NCI-H2196 (cell line): ENCODE data around the gene NHSL1.

Source experiments
- DNase-seq: peaks from one replicate; lab custom pipeline; 2025; ENCODE audit not compliant: unreplicated experiment; lab: John Stamatoyannopoulos, UW

Gene NHSL1

DNA sequence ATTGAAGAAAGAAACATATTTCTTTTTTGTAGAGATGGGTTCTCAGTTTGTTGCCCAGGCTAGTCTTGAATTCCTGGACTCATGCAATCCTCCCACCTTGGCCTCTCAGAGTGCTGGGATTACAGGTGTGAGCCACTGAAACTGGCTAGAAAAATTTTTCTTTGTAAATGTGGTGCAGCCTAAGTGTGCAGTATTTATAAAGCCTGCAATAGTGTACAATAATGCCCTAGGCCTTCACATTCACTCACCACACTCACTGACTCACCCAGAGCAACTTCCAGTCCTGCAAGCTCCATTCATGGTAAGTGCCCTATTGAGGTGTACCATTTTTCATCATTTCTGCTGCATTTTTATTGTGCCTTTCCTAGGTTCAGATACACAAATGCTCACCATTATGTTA lies 31.4 kb downstream of the NHSL1 start:
- DNase-seq = no peak

DNA sequence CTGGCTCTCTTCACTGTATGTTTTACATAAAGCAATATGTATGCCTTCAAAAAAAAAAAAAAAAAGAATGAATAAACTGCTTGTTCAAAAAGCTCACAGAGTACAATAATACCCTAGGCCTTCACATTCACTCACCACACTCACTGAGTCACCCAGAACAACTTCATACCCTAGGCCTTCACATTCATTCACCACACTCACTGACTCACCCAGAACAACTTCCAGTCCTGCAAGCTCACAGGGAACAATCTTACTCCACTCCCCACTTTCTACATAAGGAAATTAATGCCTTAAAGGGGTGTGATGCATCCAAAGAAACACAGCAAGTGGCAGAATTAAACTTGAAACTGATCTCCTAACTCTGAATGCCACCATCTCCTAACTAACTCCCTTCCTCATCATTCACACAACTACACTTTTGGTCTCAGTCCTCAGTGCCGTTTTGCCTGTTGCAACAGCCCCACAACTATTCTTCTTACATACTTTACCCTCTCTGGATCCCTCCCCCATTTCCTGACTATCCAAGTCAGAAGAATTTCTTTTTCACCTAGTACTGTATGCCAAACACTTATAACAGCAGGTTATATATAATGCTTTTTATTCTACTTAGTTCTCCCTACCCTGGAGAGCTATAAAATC lies 34.2 kb downstream of the NHSL1 start:
- DNase-seq = no peak

DNA sequence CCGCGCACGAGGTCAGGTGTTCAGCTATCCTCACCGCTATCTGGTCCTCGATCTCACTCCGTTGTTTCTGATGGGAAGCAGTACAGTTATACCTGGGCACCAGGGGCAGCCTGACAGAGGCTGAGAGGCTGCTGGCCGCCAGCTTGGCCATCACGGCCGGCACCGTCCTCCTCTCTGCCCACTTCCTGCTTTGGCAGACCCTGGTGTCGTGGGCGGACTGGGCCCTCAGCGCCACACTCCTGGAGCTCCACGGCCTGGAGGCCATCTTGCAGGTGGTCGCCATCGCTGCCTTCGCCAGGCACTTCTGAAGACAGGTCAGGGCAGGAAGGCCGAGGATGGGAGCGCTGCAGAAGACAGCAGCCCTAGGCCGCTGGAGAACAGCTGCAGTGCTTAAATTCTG lies 35.2 kb downstream of the NHSL1 start:
- DNase-seq = no peak

DNA sequence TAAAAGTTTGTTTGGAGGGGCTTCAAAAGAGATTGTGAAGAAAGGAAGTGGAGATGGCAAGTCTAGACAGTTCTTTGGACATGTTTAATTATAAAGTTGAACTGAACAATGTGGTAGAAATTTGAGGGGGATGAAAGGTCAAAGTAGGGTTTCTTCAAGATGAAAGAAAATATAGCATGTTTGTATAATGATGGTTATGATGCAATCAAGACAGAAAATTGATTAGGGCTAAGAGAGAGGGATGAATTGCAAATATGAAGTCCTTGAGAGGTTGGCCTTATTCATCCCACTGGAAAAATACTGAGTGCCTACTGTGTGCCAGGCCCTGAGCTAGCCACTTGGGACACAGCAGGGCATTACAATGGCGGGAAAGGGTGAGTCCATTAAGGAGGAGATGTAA lies 37.6 kb downstream of the NHSL1 start:
- no peak for DNase-seq

DNA sequence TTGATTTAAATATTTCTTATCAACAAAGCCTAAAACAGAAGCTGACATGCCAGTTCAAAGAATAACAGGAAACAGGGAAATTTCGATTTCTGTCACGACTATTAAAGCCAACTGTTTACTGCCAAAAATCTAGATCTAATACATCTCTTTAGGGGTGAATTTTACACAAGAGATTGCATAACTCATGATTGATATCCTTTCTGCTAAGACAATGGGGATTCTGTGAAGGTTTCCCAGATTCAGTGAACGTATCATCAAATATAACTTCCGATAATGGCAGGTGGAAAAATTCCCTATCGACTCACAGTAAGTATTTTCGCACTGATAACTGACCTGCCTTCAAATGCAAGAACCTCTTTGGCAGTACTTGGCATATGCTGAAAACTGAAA lies 42.9 kb downstream of the NHSL1 start:
- DNase-seq = no peak

DNA sequence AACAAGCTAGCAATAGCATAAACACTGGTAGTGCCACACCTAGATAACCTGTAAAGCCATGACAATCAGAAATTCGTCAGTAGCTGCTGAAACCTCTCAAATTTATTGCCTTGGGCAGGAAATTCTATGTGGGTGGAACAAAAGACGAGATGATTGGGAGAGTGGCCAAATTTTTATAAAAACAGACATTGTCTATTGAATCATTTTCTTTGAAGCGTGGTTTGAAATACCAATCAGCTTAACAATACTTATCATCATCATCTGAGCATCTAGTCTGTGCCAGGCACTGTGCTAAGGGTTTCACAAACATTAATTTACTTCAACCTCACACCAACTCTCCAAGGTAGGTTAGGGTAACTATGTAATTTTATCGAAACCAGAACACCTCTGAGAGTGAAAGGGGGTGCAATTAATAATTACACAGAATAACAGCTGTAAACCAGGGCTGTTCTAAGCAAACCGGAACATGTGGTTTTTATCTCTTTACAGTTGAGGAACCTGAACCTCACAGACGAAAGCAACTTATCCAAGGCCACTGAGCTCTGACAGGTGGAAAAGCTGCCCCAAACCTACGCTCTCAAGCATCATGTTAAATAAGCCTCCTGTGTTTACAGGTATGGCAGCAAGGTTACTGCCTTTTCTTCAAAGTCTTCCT lies 43.4 kb downstream of the NHSL1 start:
- peak; percentile 68 for DNase-seq

DNA sequence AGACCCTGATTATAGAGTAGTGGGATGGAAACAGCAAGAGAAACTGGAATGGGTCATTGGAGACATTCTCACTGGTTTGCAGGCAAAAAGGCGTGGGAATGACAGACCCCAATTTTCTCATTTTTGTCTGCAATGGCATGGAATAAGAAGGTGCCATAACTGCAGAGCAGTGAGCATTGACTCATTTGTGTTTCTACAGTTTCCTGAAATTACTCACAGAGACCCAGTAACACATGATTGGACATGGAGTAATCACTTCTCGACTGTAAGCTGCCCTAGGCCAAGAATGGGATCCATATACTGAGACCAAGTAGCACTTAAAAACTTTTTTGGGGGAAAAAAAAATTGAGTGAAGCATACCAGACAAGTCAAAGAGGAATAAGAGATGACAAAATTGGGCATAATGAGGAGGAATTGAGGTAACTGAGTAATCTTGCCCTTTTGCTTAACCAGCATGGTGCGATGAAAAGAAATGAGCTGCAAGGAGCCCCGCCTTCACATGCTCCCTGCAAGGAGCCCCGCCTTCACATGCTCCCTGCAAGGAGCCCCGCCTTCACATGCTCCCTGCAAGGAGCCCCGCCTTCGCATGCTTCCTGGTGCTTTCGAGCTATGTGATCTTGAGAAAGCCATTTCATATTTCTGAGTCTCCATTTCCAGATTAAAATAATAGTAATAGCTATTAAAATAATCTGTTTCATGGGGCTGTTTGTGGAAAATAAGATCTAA lies 44.1 kb downstream of the NHSL1 start:
- DNase-seq = no peak

DNA sequence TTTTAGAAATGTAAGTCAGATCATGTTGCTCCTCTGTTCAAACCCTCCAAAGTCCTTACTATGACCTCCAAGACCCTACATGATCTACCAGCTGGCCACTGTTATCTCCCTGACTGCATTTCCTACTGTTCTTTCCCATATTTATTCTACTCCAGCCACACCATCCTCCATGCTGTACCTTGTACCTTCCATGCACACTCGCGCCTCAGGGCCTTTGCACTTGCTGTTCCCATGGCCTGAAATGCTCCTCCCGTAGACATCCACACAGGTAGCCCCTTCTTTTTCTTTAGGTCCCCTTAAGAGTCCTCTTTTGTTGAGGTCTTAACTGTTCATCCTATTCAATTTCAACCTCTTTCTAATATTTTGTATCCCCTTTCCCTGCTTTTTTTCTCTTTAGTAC lies 48.3 kb downstream of the NHSL1 start:
- no peak for DNase-seq

DNA sequence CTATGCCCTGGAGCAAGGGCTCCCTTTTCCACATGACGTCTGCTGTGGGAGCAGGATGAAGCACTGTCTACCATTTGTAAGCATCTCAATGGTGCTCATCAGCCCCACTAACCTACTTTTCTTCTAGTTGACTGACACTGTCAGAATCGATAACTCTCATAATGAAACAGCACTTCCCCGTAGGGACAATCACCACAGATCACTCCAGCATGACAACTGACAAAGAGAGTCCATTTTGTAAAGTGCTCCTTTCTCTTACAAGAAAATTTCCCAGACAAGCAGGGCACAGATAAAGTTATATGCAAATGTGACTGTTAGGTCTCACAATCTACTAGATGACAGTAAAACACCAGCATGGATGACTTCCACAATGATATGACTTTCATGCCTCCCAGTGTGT lies 48.8 kb downstream of the NHSL1 start:
- no peak for DNase-seq

DNA sequence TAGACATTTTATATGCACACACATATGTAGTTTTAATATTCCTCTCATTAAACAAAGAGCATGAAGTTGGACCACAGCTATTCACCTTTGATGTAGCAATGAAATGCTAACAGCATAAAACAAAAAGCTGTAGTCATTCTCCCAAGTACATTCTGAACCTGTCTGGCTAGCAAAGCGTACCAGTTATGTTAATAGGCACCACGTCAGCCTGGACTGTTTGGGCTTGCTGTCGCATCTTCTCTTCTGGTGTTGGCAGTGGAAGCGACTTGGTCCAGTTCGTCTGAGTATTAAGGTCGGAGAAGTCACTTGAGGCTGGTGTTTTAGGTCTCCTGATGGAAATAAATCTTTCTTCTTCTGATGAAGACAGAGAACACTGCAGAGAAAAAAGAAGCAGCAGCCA lies 52.5 kb downstream of the NHSL1 start:
- no peak for DNase-seq

DNA sequence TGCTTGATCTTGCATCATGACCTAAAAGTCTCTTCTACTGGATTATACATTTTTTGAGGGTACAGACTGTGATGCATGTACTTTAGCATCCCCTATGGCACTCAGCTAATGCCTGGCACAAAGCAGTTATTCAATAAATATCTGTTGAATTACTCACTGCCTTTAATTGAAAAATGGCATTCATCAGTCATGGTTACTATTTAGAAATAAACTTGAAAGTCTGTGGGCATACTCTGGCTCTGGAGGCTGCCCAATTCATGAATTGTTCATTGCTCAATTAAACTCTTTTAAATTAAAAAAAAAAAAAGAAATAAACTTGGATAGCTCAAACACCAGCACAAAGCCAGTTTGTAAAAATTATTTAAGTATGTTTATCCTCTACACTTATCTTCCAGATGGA lies 55.3 kb downstream of the NHSL1 start:
- DNase-seq = no peak

DNA sequence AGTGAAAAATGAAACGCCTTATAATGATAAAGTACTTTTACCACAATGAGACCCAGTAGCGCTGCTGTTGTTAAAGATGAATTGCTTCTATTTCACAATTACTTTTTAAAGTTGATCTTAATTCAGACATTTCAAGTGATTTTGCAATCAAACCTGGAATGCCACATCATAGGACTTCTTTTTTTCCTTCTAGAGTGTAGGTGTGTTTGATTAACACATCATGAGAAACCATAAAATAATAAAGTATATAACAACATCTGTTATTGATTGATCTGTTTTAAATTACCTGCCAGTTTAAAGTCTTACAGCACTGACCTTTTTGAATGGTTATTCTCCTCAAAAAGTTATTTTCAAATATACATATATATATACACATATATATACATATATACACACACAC lies 56.6 kb downstream of the NHSL1 start:
- no peak for DNase-seq

DNA sequence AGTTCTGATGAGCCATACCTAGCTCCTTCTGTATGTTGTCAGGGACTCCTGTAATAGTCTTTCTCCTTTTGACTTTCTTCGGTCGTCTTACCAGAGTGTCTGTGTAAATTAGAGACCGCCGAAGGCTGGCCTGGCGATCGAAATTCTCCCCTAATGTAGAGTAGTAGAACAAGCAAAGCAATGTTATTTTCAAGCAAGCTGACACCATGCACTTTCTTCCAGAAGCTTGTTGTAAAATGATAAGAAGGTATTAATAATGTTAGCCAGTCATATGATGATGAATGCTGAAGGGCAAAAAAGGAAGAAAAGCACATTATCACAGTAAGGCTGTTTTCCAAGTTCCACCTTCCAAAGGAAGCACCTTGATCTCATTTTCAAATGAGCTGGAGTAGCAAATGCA lies 57.3 kb downstream of the NHSL1 start:
- DNase-seq = no peak

DNA sequence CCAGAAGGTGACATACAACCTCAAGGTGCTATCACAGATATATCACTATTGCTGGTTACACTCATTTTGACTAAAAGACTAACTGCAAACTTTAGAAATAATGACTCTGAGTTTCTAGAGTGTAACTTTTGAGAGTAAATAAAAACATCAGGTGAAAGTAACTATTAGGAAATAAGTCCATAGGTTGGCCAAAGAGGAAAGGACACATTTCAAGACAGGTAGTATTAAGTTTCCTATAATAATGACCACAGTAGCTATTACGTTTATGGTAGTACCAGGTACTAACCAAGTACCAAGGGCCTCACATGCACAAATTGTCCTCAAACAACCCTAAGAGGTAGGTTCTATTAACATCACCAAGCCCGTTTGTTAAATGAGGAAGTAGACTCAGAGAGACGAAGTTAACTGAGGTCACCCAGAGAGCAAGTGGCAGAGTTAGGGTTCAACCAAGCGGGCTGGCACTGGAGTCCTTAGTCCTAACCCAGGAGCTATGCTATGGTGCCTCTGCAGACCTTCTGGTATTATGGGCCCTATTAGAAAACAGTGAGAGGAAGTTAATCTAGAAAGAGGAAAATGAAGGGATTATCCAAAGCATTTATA lies 58.4 kb downstream of the NHSL1 start:
- no peak for DNase-seq

DNA sequence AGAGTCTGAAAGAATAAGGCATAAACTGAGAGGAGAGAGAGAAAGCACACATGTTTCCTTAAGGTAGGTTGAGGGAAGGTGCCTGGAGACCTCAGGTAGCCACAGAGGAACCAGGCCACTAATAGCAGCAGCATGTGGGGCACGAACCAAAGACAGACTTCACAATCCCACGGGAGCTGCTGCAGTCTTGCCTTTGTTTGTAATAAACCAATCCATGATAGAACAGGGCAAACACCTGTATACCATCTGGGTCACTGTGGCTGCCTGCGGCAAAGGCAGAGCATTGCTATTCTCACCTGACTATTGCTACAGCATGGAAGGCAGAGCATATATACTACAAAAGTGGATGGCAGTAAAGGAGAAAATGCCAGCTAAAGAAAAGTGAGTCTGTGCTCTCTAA lies 59.0 kb downstream of the NHSL1 start:
- DNase-seq = no peak

DNA sequence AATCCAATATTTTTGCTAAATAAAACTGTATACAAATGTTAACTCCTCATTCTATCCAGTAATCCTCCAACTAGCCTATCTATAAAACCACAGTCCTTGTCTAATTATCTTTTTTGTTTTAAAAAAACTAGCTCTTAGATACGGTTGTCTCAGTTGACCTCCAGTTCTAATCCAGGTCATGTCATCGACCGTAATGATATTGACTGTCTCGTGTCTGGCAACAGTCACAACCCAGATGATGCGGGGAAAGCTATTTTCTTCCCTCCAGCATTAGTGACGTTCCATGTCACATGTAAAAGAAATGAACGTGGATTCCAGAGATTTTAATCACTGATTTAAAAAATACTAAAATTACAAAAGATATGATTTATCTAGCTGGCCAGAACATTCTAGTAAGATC lies 59.7 kb downstream of the NHSL1 start:
- DNase-seq = no peak

DNA sequence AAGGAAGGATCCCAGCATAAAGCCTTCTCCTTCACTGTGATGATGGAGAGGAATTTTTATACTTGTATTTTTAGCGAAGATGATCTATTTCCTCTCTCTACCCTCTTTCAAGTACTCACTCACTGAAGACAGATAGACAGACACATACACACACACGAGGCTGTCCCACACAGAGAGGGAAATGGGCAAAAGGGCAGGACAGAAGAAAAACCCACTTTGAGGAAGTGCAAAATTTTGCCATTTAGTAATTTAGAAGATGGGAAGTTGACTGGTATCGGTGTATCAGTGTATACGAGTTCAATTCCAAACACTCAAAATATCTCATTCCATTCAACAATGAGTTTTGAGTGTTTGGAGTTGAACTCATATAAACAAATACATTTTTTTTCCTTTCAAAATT lies 64.4 kb downstream of the NHSL1 start:
- DNase-seq = no peak

DNA sequence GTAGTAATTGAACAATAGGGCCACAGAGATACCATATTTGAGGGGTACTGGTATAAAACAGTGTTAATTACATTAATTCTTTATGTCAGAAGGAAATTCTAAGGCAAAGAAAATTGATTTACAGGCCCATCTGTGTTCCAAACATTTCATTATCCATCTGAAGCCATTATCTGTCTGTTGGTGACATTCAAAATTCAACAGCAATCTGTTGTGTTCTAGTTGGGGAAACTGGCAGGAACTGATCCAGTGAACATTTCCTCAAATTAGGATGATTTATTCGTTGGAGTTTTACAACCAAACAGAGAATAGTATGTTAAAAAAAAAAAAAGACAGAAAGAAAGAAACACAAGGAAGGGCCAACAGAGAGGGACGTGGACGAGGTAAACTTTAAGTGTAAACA lies 65.2 kb downstream of the NHSL1 start:
- DNase-seq = no peak

DNA sequence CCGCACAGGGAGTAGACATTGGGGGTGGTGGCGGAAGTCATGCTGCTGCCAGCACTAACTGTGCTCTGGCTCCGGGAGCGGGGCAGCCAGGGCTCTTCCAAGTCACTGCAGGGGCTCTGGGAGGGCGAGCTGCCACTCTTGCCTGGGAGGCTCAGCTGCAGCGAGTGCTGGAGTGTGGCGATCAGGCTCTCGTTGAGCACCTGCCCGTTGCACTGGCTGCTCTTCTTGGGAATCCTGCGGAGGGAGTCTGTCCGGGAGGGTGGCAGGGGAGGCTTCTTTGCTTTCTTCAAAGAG lies 67.3 kb downstream of the NHSL1 start:
- no peak for DNase-seq

DNA sequence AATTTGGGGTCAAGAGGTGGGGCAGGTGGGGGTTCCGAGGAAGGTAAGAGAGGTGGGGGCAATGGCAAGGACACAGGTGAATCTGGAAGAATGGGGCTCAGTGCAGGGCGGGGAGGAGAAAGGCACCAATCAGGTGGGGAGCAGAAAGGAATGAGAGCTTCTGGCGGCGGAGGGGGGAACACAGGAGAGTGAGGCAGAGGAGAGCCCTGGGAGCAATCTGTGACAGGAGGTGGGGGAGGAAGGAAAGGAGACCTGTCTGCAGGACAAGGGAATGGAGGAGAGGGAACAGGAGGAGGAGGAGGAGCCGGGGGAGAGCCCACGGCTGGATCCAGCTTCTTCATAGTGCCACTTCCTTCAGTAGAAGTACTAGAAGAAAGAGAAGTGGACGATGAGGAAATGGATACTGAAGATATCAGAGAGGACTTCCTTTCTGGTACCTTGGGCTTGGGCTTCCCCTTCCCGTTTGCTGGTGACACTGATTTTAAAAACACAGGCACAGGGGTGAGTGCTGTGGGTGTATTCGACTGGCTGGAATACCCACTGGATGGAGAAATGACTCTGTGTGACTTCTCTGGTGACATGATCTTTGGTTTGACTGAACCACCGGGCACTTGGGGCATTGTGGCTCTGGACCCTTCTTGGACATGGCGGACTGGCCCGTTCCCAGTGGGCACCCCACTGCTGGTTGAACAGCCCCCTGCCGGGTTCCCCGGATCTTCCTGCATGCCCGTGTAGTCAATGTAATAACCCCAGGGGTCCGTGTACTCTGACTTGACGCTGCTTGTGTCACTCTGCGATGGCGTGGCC lies 67.8 kb downstream of the NHSL1 start:
- no peak for DNase-seq

DNA sequence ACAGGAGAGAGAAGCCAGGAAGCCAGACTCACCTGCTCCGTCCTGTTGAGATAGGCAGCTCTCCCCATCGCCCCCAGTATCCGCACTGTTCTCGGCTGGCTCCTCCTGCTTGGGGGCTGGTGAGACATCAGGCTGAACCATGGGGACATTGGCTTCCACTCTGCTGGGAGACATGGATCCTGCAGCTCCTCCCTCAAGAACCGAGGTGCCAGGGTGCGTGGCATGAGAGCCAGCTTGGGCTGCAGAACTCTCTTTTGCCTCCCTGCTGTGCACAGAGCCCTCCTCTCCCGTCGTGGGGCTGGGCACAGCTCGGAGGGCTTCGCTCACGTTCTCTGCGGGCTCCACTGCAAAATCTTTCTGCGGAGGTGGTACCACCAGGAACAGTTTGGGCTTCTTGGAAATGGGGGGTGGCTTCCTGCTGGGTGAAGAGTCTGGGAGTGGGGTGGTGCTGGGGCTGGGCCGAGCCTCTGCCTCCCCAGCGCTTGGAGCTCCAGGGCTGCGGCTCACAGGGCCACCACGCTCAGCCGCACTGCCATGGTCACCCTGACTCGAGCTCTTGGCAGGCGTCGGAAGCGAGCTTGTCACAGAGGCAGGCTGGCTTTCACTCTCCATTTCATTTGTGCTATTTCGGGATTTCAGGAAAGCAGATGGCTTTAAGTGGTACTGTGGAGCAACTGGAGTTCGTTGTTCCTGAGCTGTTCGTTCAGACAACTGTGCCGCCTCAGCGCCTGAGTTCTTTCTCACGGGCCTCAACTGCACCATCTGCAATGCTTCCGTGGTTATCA lies 68.7 kb downstream of the NHSL1 start:
- DNase-seq = no peak
